ENCODE data around the gene ZSCAN5B.

GRCh38 chr19:56147307-56147706 lies 50.3 kb downstream of the ZSCAN5B start:
- TF ChIP-seq CTCF (IDR thresholded peaks at IDR 0.05; ENCODE audit: low read length) (no peak), EZH2phosphoT487 (IDR thresholded peaks at IDR 0.05; ENCODE audit: low read length) (no peak)

Data from MM.1S (cell line).